Body of pancreas (tissue), 4 donors: ENCODE data around the gene SLC12A9. TPM values are rescaled to one million over a fixed set of nuclear protein-coding genes. Genes with fewer than 3 reads are reported as not detected.
"Not testable (repeated sequence)": the region's sequence is repeated elsewhere in the genome, so short reads cannot be mapped to it uniquely, and the experiment has no call there.

Source experiments
- ATAC-seq: fragments of 150-250 bp; one replicate; pipeline ENCODE4 v1.9.1; 2016
- DNase-seq, 4 donors: peaks; one replicate each; pipeline ENCODE4 v3.0.0-alpha.2; 2019
- H3K27ac ChIP-seq, 4 donors: fragments of 200-600 bp; sonication (generic); 1 replicate in 3 of 4; 2 replicates in 1 of 4; pipeline versions ENCODE4 v1.5.1 to v1.6.1; 2016 to 2019; ENCODE audit warnings: mild to moderate bottlenecking in 1 of 4, mixed read lengths in 1 of 4, moderate library complexity in 1 of 4
- H3K27me3 ChIP-seq, 2 donors: fragments of 200-600 bp; sonication (generic); one replicate each; pipeline ENCODE4 v1.6.0; 2016; ENCODE audit warnings: mild to moderate bottlenecking in 1 of 2
- H3K36me3 ChIP-seq, 2 donors: fragments of 200-600 bp; sonication (generic); replicated peaks in 1 of 2; 2 replicates each; pipeline ENCODE4 v1.5.1; 2016; ENCODE audit warnings: low read depth in 2 of 2; ENCODE audit not compliant: insufficient read depth in 1 of 2
- H3K4me1 ChIP-seq: fragments of 200-600 bp; sonication (generic); one replicate; pipeline ENCODE4 v1.6.0; 2016
- H3K4me3 ChIP-seq, 2 donors: fragments of 200-600 bp; sonication (generic); 1 replicate in 1 of 2; 2 replicates in 1 of 2; pipeline ENCODE4 v1.5.1; 2016 to 2019
- H3K9me3 ChIP-seq, 3 donors: fragments of 200-600 bp; sonication (generic); 1 replicate in 2 of 3; 2 replicates in 1 of 3; pipeline ENCODE4 v1.5.1; 2016
- POLR2A ChIP-seq, 3 donors: fragments of 450-650 bp; IDR thresholded peaks; one replicate each; pipeline ENCODE4 v1.6.1; 2016; ENCODE audit warnings: antibody characterized with exemption in 3 of 3, mild to moderate bottlenecking in 2 of 3
- WGBS, 2 donors: methylation state at CpG; one replicate each; pipeline ENCODE4 v1.1.5; 2017; 5-methylcytosine and 5-hydroxymethylcytosine counted together
- intact Hi-C: fragments of 100-400 bp; cut with DNase I; formaldehyde crosslinking; loops from one replicate; pipeline ENCODE4 v1.15.1; 2023
- total RNA-seq, 2 donors: library from RNA; depleted of rRNA; stranded (reverse); fragments of >200 nt; gene quantifications; one replicate each; pipeline ENCODE4 v1.1.0, GENCODE V29; 2016
- TF ChIP-seq, protein P1 (sequence below), 7 experiments: fragments of 450-650 bp in 4 of 7; fragments of 200-600 bp in 3 of 7; sonication (generic) in 3 of 7; IDR thresholded peaks; one replicate each; pipeline ENCODE4 v1.5.1; 2016 to 2019; ENCODE audit warnings: antibody characterized with exemption in 7 of 7

The SLC12A9 gene
- total RNA-seq, 2 donors from 2014 or later, result 12.7 to 38.9 TPM

DNA sequence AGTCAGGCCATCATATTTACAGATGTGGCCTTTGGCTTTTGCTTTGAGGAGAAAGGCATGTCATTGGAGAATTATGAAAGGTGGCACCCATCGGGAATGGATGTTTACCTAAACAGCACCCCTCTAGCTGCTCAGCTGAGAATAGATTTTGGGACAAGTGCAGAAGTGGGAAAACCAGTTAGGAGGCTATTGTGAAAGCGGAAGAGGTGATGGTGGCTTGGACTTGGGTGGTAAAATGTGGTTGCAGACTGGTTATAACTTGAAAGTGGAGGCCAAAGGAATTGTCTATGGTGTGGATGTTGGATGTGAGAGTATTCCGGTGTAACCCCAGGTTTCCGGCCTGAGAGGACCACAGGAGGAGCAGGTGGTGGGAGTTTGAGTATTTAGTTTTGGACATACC is 5.2 kb upstream of the SLC12A9 start:
- DNase-seq (no peak), ATAC-seq (no peak)
- H3K9me3 ChIP-seq, result no peaks in the 10 kb centered on the region
- no peaks in the 10 kb centered on the region for H3K36me3 ChIP-seq
- intact Hi-C loops, result loop anchor here (5.0 kb wide), 1 partner anchor 50 kb away; no protein-coding TSS in a partner anchor
- peaks cover 9% of the 10 kb centered on the region for H3K4me1 ChIP-seq
- H3K27me3 ChIP-seq, result no peaks in the 10 kb centered on the region
- H3K4me3 ChIP-seq, result no peak overlapping the region
- WGBS, 2 donors, result 92 to 93% methylated on average over 3 to 4 of the region's 4 CpGs
- TF ChIP-seq, protein P1, sequence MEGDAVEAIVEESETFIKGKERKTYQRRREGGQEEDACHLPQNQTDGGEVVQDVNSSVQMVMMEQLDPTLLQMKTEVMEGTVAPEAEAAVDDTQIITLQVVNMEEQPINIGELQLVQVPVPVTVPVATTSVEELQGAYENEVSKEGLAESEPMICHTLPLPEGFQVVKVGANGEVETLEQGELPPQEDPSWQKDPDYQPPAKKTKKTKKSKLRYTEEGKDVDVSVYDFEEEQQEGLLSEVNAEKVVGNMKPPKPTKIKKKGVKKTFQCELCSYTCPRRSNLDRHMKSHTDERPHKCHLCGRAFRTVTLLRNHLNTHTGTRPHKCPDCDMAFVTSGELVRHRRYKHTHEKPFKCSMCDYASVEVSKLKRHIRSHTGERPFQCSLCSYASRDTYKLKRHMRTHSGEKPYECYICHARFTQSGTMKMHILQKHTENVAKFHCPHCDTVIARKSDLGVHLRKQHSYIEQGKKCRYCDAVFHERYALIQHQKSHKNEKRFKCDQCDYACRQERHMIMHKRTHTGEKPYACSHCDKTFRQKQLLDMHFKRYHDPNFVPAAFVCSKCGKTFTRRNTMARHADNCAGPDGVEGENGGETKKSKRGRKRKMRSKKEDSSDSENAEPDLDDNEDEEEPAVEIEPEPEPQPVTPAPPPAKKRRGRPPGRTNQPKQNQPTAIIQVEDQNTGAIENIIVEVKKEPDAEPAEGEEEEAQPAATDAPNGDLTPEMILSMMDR (IDR thresholded peaks at IDR 0.05), result no peak
- no peak for TF ChIP-seq POLR2A (IDR thresholded peaks at IDR 0.05)
- no peak overlapping the region for H3K27ac ChIP-seq

DNA sequence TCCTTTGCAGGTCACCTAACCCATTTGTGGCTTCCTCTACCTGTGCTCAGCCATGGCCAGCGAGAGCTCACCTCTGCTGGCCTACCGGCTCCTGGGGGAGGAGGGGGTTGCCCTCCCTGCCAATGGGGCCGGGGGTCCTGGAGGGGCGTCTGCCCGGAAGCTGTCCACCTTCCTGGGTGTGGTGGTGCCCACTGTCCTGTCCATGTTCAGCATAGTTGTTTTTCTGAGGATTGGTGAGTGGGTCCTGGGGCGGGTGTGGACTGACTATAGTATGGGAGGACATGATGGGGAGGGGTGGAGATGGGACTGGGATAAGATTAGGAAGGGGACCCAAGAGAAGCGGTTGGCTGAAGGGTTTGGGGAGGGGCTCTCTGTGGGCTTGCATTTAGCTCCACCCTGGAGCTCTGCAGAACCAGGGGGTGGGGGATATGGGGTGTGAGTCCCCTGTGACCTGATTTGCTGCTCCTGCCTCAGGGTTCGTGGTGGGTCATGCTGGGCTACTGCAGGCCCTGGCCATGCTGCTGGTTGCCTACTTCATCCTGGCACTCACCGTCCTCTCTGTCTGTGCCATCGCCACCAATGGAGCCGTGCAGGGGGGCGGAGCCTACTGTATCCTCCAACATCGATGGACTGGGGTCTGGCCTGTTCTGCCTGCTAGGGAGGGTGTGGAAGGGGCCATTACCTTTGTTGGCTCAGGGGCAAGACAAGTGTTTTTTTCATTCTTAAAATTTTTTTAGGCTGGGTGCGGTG is 1.8 kb downstream of the SLC12A9 start:
- Histone ChIP-seq H3K36me3 (no peaks in the 10 kb centered on the region), H3K4me3 (no peak overlapping the region), H3K9me3 (no peaks in the 10 kb centered on the region), H3K4me1 (peaks cover 19% of the 10 kb centered on the region), H3K27ac (no peak overlapping the region), H3K27me3 (no peaks in the 10 kb centered on the region)
- WGBS, 2 donors, result 88 to 96% methylated on average over 4 to 13 of the region's 14 CpGs
- DNase-seq (no peak), ATAC-seq (no peak)
- TF ChIP-seq POLR2A (IDR thresholded peaks at IDR 0.05), result no peak
- TF ChIP-seq, protein P1 (IDR thresholded peaks at IDR 0.05), result no peak
- intact Hi-C loops, result loop anchor here (5.0 kb wide), 1 partner anchor 152 kb away; no protein-coding TSS in a partner anchor

DNA sequence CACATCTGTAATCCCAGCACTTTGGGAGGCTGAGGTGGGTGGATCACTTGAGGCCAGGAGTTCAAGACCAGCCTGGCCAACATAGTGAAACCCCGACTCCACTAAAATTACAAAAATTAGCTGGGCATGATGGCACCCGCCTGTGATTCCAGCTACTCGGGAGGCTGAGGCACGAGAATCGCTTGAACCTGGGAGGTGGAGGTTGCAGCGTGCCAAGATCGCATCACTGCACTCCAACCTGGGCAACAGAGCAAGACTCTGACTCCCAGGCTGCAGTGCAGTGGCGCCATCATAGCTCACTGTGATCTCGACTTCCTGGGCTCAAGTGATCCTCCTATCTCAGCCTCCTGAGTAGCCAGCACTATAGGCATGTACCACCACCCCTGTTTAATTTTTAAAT is 2.4 kb downstream of the SLC12A9 start:
- intact Hi-C loops, result loop anchor here (5.0 kb wide), 1 partner anchor 153 kb away; no protein-coding TSS in a partner anchor
- not testable (repeated sequence) for ATAC-seq
- 95 to 96% methylated on average over 7 to 9 of the region's 9 CpGs for WGBS, 2 donors

DNA sequence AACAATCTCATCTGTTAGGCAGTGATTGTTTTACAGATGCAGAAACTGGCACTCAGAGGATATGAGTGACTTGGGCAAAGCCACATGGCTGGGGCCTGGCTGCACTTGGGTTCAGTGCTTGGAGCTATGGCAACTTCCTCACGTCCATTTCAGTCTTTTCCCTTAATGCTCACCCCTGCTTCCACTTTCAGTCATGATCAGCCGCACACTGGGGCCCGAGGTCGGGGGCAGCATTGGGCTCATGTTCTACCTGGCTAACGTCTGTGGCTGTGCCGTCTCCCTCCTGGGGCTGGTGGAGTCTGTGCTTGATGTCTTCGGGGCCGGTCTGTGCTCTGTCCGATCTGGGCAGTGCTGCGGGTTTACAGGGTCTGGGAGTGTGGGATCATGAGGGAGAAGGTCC is 3.0 kb downstream of the SLC12A9 start:
- 87 to 94% methylated on average over 6 to 10 of the region's 10 CpGs for WGBS, 2 donors

More for the DNA sequence above, 2.4 kb downstream of the SLC12A9 start:
- not testable (repeated sequence) for H3K27ac ChIP-seq, DNase-seq, H3K27me3 ChIP-seq, H3K4me3 ChIP-seq, H3K36me3 ChIP-seq, H3K9me3 ChIP-seq
- peaks cover 19% of the 10 kb centered on the region for H3K4me1 ChIP-seq

DNA sequence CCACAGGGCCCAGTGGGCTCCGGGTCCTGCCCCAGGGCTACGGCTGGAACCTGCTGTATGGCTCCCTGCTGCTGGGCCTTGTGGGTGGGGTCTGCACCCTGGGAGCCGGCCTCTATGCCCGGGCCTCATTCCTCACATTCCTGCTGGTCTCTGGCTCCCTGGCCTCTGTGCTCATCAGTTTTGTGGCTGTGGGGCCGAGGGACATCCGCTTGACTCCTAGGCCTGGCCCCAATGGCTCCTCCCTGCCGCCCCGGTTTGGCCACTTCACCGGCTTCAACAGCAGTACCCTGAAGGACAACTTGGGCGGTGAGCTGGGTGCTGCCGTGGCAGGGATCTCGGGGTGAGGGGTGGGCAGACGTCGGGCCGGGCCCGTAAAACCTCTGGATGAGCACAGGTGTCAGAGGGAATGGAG is 4.4 kb downstream of the SLC12A9 start:
- peaks cover 0 to 8% of the 10 kb centered on the region in 2 donors for H3K36me3 ChIP-seq
- no peak for TF ChIP-seq POLR2A (IDR thresholded peaks at IDR 0.05)
- TF ChIP-seq, protein P1 (IDR thresholded peaks at IDR 0.05), result no peak
- ATAC-seq (no peak), DNase-seq (no peak)
- H3K9me3 ChIP-seq, result no peaks in the 10 kb centered on the region
- H3K4me1 ChIP-seq, result peaks cover 15% of the 10 kb centered on the region
- intact Hi-C loops, result no loop called here
- 94 to 96% methylated on average over 4 to 15 of the region's 16 CpGs for WGBS, 2 donors
- H3K4me3 ChIP-seq, result no peak overlapping the region
- no peaks in the 10 kb centered on the region for H3K27me3 ChIP-seq
- no peak overlapping the region for H3K27ac ChIP-seq

More for the DNA sequence above, 3.0 kb downstream of the SLC12A9 start:
- peaks cover 0 to 6% of the 10 kb centered on the region in 2 donors for H3K36me3 ChIP-seq
- ATAC-seq, result no peak
- H3K9me3 ChIP-seq, result no peaks in the 10 kb centered on the region
- H3K4me1 ChIP-seq, result peaks cover 19% of the 10 kb centered on the region
- intact Hi-C loops, result no loop called here
- H3K27me3 ChIP-seq, result no peaks in the 10 kb centered on the region
- H3K4me3 ChIP-seq, result no peak overlapping the region
- DNase-seq, result no peak
- TF ChIP-seq, protein P1 (IDR thresholded peaks at IDR 0.05), result no peak
- no peak for TF ChIP-seq POLR2A (IDR thresholded peaks at IDR 0.05)
- no peak overlapping the region for H3K27ac ChIP-seq
